ENCODE measurements around the gene TLE3.
A peak's percentile ranks its signal among the peaks of the same experiment; 100 is the strongest.

Gene TLE3

GRCh38 chr15:70099167-70099966, 1.6 kb upstream of the TLE3 start:
- DNase-seq (ENCODE audit: low read depth in 3 of 3) = peak; percentile 100

- DNase-seq (ENCODE audit: low read depth in 3 of 3) = peak in 2 of 3 experiments; percentile 28 to 31
Measured at GRCh38 chr15:70098461-70099166, 897 bp upstream of the TLE3 start.

GRCh38 chr15:70098153-70098460, 390 bp upstream of the TLE3 start:
- no peak for DNase-seq (ENCODE audit: low read depth in 3 of 3)

GRCh38 chr15:70097063-70097320, 725 bp downstream of the TLE3 start:
- no peak for DNase-seq (ENCODE audit: low read depth in 3 of 3)

- peak; percentile 46 to 51 (median 46) for DNase-seq (ENCODE audit: low read depth in 3 of 3)
Measured at GRCh38 chr15:70096215-70097062, 1.3 kb downstream of the TLE3 start.

GRCh38 chr15:70095408-70096214, 2.1 kb downstream of the TLE3 start:
- DNase-seq (ENCODE audit: low read depth in 3 of 3) = peak in 2 of 3 experiments; percentile 20 to 30

GRCh38 chr15:70094690-70095311, 2.9 kb downstream of the TLE3 start:
- DNase-seq (ENCODE audit: low read depth in 3 of 3) = no peak

- DNase-seq (ENCODE audit: low read depth in 3 of 3) = no peak
Measured at GRCh38 chr15:70093481-70094319, 4.0 kb downstream of the TLE3 start.

- no peak for DNase-seq (ENCODE audit: low read depth in 3 of 3)
Measured at GRCh38 chr15:70093070-70093469, 4.6 kb downstream of the TLE3 start.

GRCh38 chr15:70092464-70093027, 5.2 kb downstream of the TLE3 start:
- no peak for DNase-seq (ENCODE audit: low read depth in 3 of 3)

GRCh38 chr15:70091726-70092463, 5.8 kb downstream of the TLE3 start:
- no peak for DNase-seq (ENCODE audit: low read depth in 3 of 3)

GRCh38 chr15:70090436-70091296, 7.1 kb downstream of the TLE3 start:
- no peak for DNase-seq (ENCODE audit: low read depth in 3 of 3)

- DNase-seq (ENCODE audit: low read depth in 3 of 3) = no peak
Measured at GRCh38 chr15:70089692-70089971, 8.1 kb downstream of the TLE3 start.

GRCh38 chr15:70088887-70089691, 8.6 kb downstream of the TLE3 start:
- DNase-seq (ENCODE audit: low read depth in 3 of 3) = no peak

GRCh38 chr15:70088455-70088854, 9.3 kb downstream of the TLE3 start:
- no peak for DNase-seq (ENCODE audit: low read depth in 3 of 3)

GRCh38 chr15:70087708-70088352, 9.9 kb downstream of the TLE3 start:
- no peak for DNase-seq (ENCODE audit: low read depth in 3 of 3)

GRCh38 chr15:70086636-70087035, 11.1 kb downstream of the TLE3 start:
- DNase-seq (ENCODE audit: low read depth in 3 of 3) = no peak
